IPS-NIHi7 (cell line): Measurements from ENCODE around the gene KRT79.
"Not testable (repeated sequence)": the region's sequence is repeated elsewhere in the genome, so short reads cannot be mapped to it uniquely, and the experiment has no call there.

Source experiments
- DNase-seq: peaks from one replicate; pipeline ENCODE4 v3.0.0; 2012; ENCODE audit warnings: mixed read lengths; ENCODE audit errors: extremely low spot score

The KRT79 gene

GRCh38 chr12:52806821-52807543, 27.1 kb downstream of the KRT79 start:
- no peak for DNase-seq

GRCh38 chr12:52806169-52806811, 27.8 kb downstream of the KRT79 start:
- no peak for DNase-seq

GRCh38 chr12:52805739-52806138, 28.4 kb downstream of the KRT79 start:
- no peak for DNase-seq

GRCh38 chr12:52805000-52805399, 29.1 kb downstream of the KRT79 start:
- peak; percentile 84 for DNase-seq

- DNase-seq, result no peak
Measured at GRCh38 chr12:52802442-52802841, 31.7 kb downstream of the KRT79 start.

GRCh38 chr12:52801773-52802172, 32.3 kb downstream of the KRT79 start:
- no peak for DNase-seq

GRCh38 chr12:52800259-52800917, 33.7 kb downstream of the KRT79 start:
- DNase-seq, result no peak

GRCh38 chr12:52799505-52800211, 34.5 kb downstream of the KRT79 start:
- no peak for DNase-seq

- no peak for DNase-seq
Measured at GRCh38 chr12:52798671-52799504, 35.2 kb downstream of the KRT79 start.

- no peak for DNase-seq
Measured at GRCh38 chr12:52798003-52798670, 36.0 kb downstream of the KRT79 start.

- DNase-seq, result no peak
Measured at GRCh38 chr12:52797529-52797894, 36.6 kb downstream of the KRT79 start.

- no peak for DNase-seq
Measured at GRCh38 chr12:52796839-52797528, 37.1 kb downstream of the KRT79 start.

- no peak for DNase-seq
Measured at GRCh38 chr12:52796429-52796794, 37.7 kb downstream of the KRT79 start.

GRCh38 chr12:52795694-52796428, 38.2 kb downstream of the KRT79 start, which contains the start of gene KRT3:
KRT3 (minus strand) TSS chr12:52796117; CDS start chr12:52796042, 75 bp downstream.
- no peak for DNase-seq

GRCh38 chr12:52795332-52795674, 38.8 kb downstream of the KRT79 start:
- not testable (repeated sequence) for DNase-seq

GRCh38 chr12:52794479-52795331, 39.4 kb downstream of the KRT79 start:
- DNase-seq, result no peak

GRCh38 chr12:52792185-52793029, 41.7 kb downstream of the KRT79 start:
- DNase-seq, result no peak
